Left ventricle myocardium inferior (tissue), 1 donor: ENCODE results near the gene TFIP11. TPM values are rescaled to one million over a fixed set of nuclear protein-coding genes. Genes with fewer than 3 reads are reported as not detected.

Experiments
- DNase-seq: peaks from one replicate; pipeline ENCODE4 v3.0.0-alpha.2; 2020
- H3K27ac ChIP-seq: fragments of 200-600 bp; replicated peaks from 2 replicates; pipeline ENCODE4 v1.8.0; 2021
- H3K27me3 ChIP-seq: fragments of 200-600 bp; 2 replicates; pipeline ENCODE4 v1.8.0; 2021; ENCODE audit warnings: low read depth
- H3K36me3 ChIP-seq: fragments of 200-600 bp; 2 replicates; pipeline ENCODE4 v1.8.0; 2021
- H3K4me1 ChIP-seq: fragments of 200-600 bp; 2 replicates; pipeline ENCODE4 v1.8.0; 2021
- H3K4me3 ChIP-seq: fragments of 200-600 bp; 2 replicates; pipeline ENCODE4 v1.8.0; 2021; ENCODE audit warnings: mild to moderate bottlenecking, moderate library complexity
- H3K9me3 ChIP-seq: fragments of 200-600 bp; replicated peaks from 2 replicates; pipeline ENCODE4 v1.8.0; 2021
- intact Hi-C: fragments of 100-400 bp; cut with micrococcal nuclease; formaldehyde crosslinking; loops from one replicate; pipeline ENCODE4 v1.11.0; 2022
- total RNA-seq: library from RNA; stranded (reverse); fragmentation: NEBNext Ultra II Directional; extraction: Animal tissue kit (Norgen Biotek cat#: 25700); gene quantifications from one replicate; pipeline ENCODE4 v1.2.1, GENCODE V29; 2021
- TF ChIP-seq, protein P1 (sequence below): fragments of 200-600 bp; IDR thresholded peaks from 2 replicates; pipeline ENCODE4 v1.8.0; 2021; ENCODE audit warnings: antibody characterized with exemption, mild to moderate bottlenecking, borderline replicate concordance
- donor health status: DM: no; HTN: yes; CAD: no; lungs with severe emphysema.

TFIP11 gene
- total RNA-seq, 1 donor from 2014 or later, result 25.7 TPM

DNA sequence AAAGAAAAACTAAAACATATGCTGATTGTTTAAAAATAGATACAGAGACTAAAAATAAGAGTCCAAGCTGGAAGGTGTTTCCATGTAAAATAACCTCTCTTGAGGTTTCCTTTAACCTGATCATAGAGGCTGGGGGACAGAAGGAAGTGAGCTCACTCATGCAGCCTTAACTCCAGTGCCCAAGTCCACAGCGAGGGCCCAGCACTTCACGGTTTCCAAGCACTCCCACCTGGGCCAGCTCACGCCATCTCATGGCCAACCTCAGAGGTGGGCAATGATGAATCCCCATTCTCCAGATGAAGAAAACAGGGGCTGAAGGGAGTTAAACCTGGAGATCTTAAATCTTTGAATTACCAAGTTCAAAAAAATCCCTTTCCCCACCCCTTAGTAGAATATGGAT, 14.9 kb upstream of the TFIP11 start:
- intact Hi-C loops, result no loop called here
- H3K4me1 ChIP-seq, result peaks cover 45% of the 10 kb centered on the region

GRCh38 chr22:26525946-26526564, 13.8 kb upstream of the TFIP11 start:
- no peak overlapping the region for H3K4me3 ChIP-seq
- H3K4me1 ChIP-seq, result peaks cover 45% of the 10 kb centered on the region
- H3K27ac ChIP-seq, result peak overlapping the region; percentile 81
- TF ChIP-seq, protein P1, sequence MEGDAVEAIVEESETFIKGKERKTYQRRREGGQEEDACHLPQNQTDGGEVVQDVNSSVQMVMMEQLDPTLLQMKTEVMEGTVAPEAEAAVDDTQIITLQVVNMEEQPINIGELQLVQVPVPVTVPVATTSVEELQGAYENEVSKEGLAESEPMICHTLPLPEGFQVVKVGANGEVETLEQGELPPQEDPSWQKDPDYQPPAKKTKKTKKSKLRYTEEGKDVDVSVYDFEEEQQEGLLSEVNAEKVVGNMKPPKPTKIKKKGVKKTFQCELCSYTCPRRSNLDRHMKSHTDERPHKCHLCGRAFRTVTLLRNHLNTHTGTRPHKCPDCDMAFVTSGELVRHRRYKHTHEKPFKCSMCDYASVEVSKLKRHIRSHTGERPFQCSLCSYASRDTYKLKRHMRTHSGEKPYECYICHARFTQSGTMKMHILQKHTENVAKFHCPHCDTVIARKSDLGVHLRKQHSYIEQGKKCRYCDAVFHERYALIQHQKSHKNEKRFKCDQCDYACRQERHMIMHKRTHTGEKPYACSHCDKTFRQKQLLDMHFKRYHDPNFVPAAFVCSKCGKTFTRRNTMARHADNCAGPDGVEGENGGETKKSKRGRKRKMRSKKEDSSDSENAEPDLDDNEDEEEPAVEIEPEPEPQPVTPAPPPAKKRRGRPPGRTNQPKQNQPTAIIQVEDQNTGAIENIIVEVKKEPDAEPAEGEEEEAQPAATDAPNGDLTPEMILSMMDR, result no peak
- peaks cover 43% of the 10 kb centered on the region for H3K36me3 ChIP-seq
- DNase-seq, result no peak
- intact Hi-C loops, result no loop called here
- no peaks in the 10 kb centered on the region for H3K27me3 ChIP-seq
- no peaks in the 10 kb centered on the region for H3K9me3 ChIP-seq

More for the DNA sequence above, 14.9 kb upstream of the TFIP11 start:
- no peak for DNase-seq
- TF ChIP-seq, protein P1, result no peak
- H3K36me3 ChIP-seq, result peaks cover 54% of the 10 kb centered on the region
- H3K27me3 ChIP-seq, result no peaks in the 10 kb centered on the region
- peak overlapping the region; percentile 81 for H3K27ac ChIP-seq
- peak overlapping the region; percentile 23 for H3K4me3 ChIP-seq
- H3K9me3 ChIP-seq, result no peaks in the 10 kb centered on the region

- H3K27ac ChIP-seq, result peak overlapping the region; percentile 81
- H3K36me3 ChIP-seq, result peaks cover 33% of the 10 kb centered on the region
Measured at GRCh38 chr22:26524870-26525269, 12.6 kb upstream of the TFIP11 start.

DNA sequence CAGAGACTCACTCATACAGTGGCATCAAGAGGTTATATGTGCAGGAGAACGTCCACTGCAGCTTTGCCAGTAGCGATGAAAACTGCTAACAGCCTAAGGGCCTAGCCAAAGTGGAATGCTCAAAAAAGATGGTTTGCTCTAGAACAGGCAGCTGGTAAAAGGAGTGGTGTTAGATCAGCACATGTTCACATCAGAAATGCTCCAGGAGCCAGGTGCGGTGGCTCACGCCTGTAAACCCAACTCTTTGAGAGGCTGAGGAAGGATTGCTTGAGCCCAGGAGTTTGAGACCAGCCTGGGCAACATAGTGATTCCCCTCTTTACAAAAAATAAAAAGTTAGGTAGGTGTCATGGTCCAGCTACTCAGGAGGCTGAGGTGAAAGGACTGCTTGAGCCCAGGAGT, 10.3 kb upstream of the TFIP11 start:
- Histone ChIP-seq H3K9me3 (no peaks in the 10 kb centered on the region), H3K27ac (no peak overlapping the region), H3K4me1 (peaks cover 29% of the 10 kb centered on the region), H3K4me3 (no peak overlapping the region), H3K27me3 (no peaks in the 10 kb centered on the region), H3K36me3 (peaks cover 18% of the 10 kb centered on the region)
- intact Hi-C loops, result no loop called here
- TF ChIP-seq, protein P1, result no peak
- no peak for DNase-seq

More at GRCh38 chr22:26524870-26525269, 12.6 kb upstream of the TFIP11 start:
- no peaks in the 10 kb centered on the region for H3K27me3 ChIP-seq
- DNase-seq, result no peak
- H3K9me3 ChIP-seq, result no peaks in the 10 kb centered on the region
- H3K4me3 ChIP-seq, result no peak overlapping the region
- H3K4me1 ChIP-seq, result peaks cover 45% of the 10 kb centered on the region
- intact Hi-C loops, result no loop called here
- TF ChIP-seq, protein P1, result no peak

DNA sequence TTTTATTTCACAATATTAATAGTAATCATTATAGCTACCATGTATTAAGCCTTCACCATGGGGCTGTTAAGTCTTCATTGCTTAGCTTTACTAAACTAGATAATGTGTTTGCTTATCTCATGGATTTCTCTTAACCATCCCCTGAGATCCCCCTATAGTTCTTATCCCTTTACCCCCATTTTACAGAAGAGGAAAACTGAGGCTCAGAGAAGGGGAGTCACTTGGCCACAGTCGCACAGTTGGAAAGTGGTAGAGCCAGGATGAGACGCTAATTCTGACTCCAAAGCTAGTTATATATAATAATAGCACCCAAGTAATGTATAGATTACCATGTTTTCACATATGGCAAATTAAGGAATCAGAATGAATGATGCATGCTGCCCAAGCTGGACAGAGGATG, 9.7 kb upstream of the TFIP11 start:
- Histone ChIP-seq H3K9me3 (no peaks in the 10 kb centered on the region), H3K36me3 (peaks cover 17% of the 10 kb centered on the region), H3K4me1 (peaks cover 25% of the 10 kb centered on the region), H3K27me3 (no peaks in the 10 kb centered on the region), H3K27ac (no peak overlapping the region), H3K4me3 (no peak overlapping the region)
- TF ChIP-seq, protein P1, result no peak
- intact Hi-C loops, result no loop called here
- no peak for DNase-seq
